HG03108 (cell line): Measurements from ENCODE around the gene CFTR.

ENCODE experiments used
- ATAC-seq: cut with Tn5 transposase; IDR thresholded peaks from one replicate; pipeline ENCODE4 v1.9.1; 2021; ENCODE audit warnings: moderate library complexity; ENCODE audit not compliant: unreplicated experiment

CFTR gene

GRCh38 chr7:117645481-117646165 is 165.8 kb downstream of the CFTR start:
- ATAC-seq = no peak

GRCh38 chr7:117648203-117648866 is 168.5 kb downstream of the CFTR start:
- no peak for ATAC-seq

- no peak for ATAC-seq
These were observed 173.3 kb downstream of the CFTR start for GRCh38 chr7:117652943-117653680.

GRCh38 chr7:117654780-117655179 is 175.0 kb downstream of the CFTR start:
- no peak for ATAC-seq

- ATAC-seq = no peak
These were observed 177.0 kb downstream of the CFTR start for GRCh38 chr7:117656806-117657205.

- ATAC-seq = no peak
These were observed 179.7 kb downstream of the CFTR start for GRCh38 chr7:117659531-117660011.

- no peak for ATAC-seq
These were observed 181.5 kb downstream of the CFTR start for GRCh38 chr7:117661328-117661727.

GRCh38 chr7:117664047-117664446 is 184.2 kb downstream of the CFTR start:
- no peak for ATAC-seq

GRCh38 chr7:117665368-117665767 is 185.5 kb downstream of the CFTR start:
- ATAC-seq = no peak

- ATAC-seq = no peak
These were observed 186.2 kb downstream of the CFTR start for GRCh38 chr7:117666031-117666430.

- no peak for ATAC-seq
These were observed 186.9 kb downstream of the CFTR start for GRCh38 chr7:117666689-117667088.

GRCh38 chr7:117667456-117667855 is 187.6 kb downstream of the CFTR start:
- no peak for ATAC-seq

GRCh38 chr7:117669818-117670217 is 190.0 kb downstream of the CFTR start:
- no peak for ATAC-seq

- ATAC-seq = no peak
These were observed 192.6 kb downstream of the CFTR start for GRCh38 chr7:117672453-117672852.

- no peak for ATAC-seq
These were observed 193.5 kb downstream of the CFTR start for GRCh38 chr7:117673367-117673766.

- ATAC-seq = no peak
These were observed 194.0 kb downstream of the CFTR start for GRCh38 chr7:117673839-117674238.

- no peak for ATAC-seq
These were observed 194.8 kb downstream of the CFTR start for GRCh38 chr7:117674617-117675016.

- no peak for ATAC-seq
These were observed 195.9 kb downstream of the CFTR start for GRCh38 chr7:117675497-117676435.

- ATAC-seq = no peak
These were observed 199.3 kb downstream of the CFTR start for GRCh38 chr7:117679120-117679519.

- ATAC-seq = no peak
These were observed 203.0 kb downstream of the CFTR start for GRCh38 chr7:117682681-117683385.
